ENCODE measurements around the gene RPL36.

- TF ChIP-seq POLR2A (IDR thresholded peaks at IDR 0.05) (no peak), CTCF (IDR thresholded peaks at IDR 0.05) (no peak)
Measured at GRCh38 chr19:5711713-5712161, 21.6 kb downstream of the RPL36 start.

All from body of pancreas (tissue), 4 donors.